ENCODE measurements around the gene FOXC1.

The FOXC1 gene

GRCh38 chr6:1619673-1620503 is 10.2 kb downstream of the FOXC1 start:
- no peak for DNase-seq (ENCODE audit: low read depth)
- TF ChIP-seq CTCF (IDR thresholded peaks at IDR 0.05; ENCODE audit: low read length, missing control alignments), result no peak
- no peak overlapping the region for H3K4me3 ChIP-seq (replicated peaks; ENCODE audit: low read depth, low read length)

- no peak for DNase-seq (ENCODE audit: low read depth)
- TF ChIP-seq CTCF (IDR thresholded peaks at IDR 0.05; ENCODE audit: low read length, missing control alignments), result no peak
- H3K4me3 ChIP-seq (replicated peaks; ENCODE audit: low read depth, low read length), result no peak overlapping the region
Observed at GRCh38 chr6:1620504-1621069, 10.9 kb downstream of the FOXC1 start.

GRCh38 chr6:1621070-1621701 is 11.5 kb downstream of the FOXC1 start:
- DNase-seq (ENCODE audit: low read depth), result no peak
- no peak for TF ChIP-seq CTCF (IDR thresholded peaks at IDR 0.05; ENCODE audit: low read length, missing control alignments)
- H3K4me3 ChIP-seq (replicated peaks; ENCODE audit: low read depth, low read length), result no peak overlapping the region

GRCh38 chr6:1622220-1622850 is 12.6 kb downstream of the FOXC1 start:
- no peak for DNase-seq (ENCODE audit: low read depth)
- no peak overlapping the region for H3K4me3 ChIP-seq (replicated peaks; ENCODE audit: low read depth, low read length)
- no peak for TF ChIP-seq CTCF (IDR thresholded peaks at IDR 0.05; ENCODE audit: low read length, missing control alignments)

GRCh38 chr6:1622851-1623768 is 13.4 kb downstream of the FOXC1 start:
- no peak overlapping the region for H3K4me3 ChIP-seq (replicated peaks; ENCODE audit: low read depth, low read length)
- TF ChIP-seq CTCF (IDR thresholded peaks at IDR 0.05; ENCODE audit: low read length, missing control alignments), result no peak
- DNase-seq (ENCODE audit: low read depth), result no peak

- H3K4me3 ChIP-seq (replicated peaks; ENCODE audit: low read depth, low read length), result no peak overlapping the region
- TF ChIP-seq CTCF (IDR thresholded peaks at IDR 0.05; ENCODE audit: low read length, missing control alignments), result no peak
- DNase-seq (ENCODE audit: low read depth), result no peak
Observed at GRCh38 chr6:1623769-1624057, 14.0 kb downstream of the FOXC1 start.
